ENCODE data around the gene AZIN2. TPM values are rescaled to one million over a fixed set of nuclear protein-coding genes. Genes with fewer than 3 reads are reported as not detected.
A peak's percentile ranks its signal among the peaks of the same experiment; 100 is the strongest.

The AZIN2 gene
- total RNA-seq, 6 donors from 2014 or later, result 1.5 to 4.8 (median 2.8) TPM

- TF ChIP-seq EP300 (IDR thresholded peaks at IDR 0.05), result no peak
- TF ChIP-seq POLR2A (IDR thresholded peaks at IDR 0.05), result no peak
- TF ChIP-seq POLR2AphosphoS5 (IDR thresholded peaks at IDR 0.05), result no peak
- TF ChIP-seq CTCF (IDR thresholded peaks at IDR 0.05), result no peak
Measured at GRCh38 chr1:33141216-33141615, 60.3 kb downstream of the AZIN2 start.

GRCh38 chr1:33141781-33142180 lies 60.8 kb downstream of the AZIN2 start:
- DNase-seq (no peak), ATAC-seq (ENCODE audit: low FRiP score in 2 of 2) (no peak)
- TF ChIP-seq CTCF (IDR thresholded peaks at IDR 0.05), result no peak
- TF ChIP-seq POLR2A (IDR thresholded peaks at IDR 0.05), result no peak
- no peak for TF ChIP-seq EP300 (IDR thresholded peaks at IDR 0.05)
- no peak for TF ChIP-seq POLR2AphosphoS5 (IDR thresholded peaks at IDR 0.05)
- WGBS, 2 donors, result 63 to 66% methylated on average over 3 of the region's 3 CpGs
- Histone ChIP-seq H3K27ac (no peak overlapping the region), H3K4me1 (no peaks in the 10 kb centered on the region), H3K4me3 (no peak overlapping the region), H3K9me3 (no peaks in the 10 kb centered on the region), H3K27me3 (no peaks in the 10 kb centered on the region), H3K36me3 (peaks cover 1 to 19% (median 6%) of the 10 kb centered on the region in 4 donors)

More at GRCh38 chr1:33141216-33141615, 60.3 kb downstream of the AZIN2 start:
- WGBS, 2 donors, result 75 to 83% methylated on average over 2 of the region's 2 CpGs
- Histone ChIP-seq H3K4me3 (no peak overlapping the region), H3K4me1 (no peaks in the 10 kb centered on the region), H3K27ac (no peak overlapping the region), H3K36me3 (peaks cover 0 to 13% (median 1%) of the 10 kb centered on the region in 4 donors), H3K27me3 (no peaks in the 10 kb centered on the region), H3K9me3 (no peaks in the 10 kb centered on the region)
- DNase-seq (no peak), ATAC-seq (ENCODE audit: low FRiP score in 2 of 2) (no peak)

DNA sequence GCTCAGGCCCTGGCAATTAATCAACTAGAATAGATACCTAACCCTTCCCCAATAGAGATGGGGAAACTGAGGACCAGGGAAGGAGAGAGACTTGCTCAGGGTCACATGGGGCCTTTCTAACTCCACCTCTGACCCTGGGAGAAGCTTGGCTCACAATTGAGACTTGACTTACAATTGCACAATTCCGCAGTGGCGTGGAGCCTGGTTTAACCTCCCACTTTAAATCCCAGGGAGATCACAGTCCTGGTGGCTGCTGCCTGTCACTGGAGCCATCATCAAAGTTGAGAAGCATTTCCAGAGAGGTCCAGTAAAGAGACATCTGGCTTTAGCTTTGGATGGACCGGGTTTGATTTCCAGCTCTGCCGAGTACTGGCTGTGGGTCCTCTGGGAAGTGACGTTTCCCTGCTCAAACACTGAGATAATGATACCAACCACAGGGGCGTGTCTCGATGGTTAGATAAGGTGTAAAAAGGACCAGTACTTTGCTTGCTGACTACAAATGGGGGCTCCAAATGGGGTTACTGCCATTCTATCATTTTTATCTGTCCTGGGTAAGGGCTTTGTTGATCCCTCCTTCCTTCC lies 61.6 kb downstream of the AZIN2 start:
- H3K36me3 ChIP-seq, result peaks cover 4 to 27% (median 11%) of the 10 kb centered on the region in 4 donors
- H3K4me3 ChIP-seq, result no peak overlapping the region
- no peak for TF ChIP-seq POLR2A (IDR thresholded peaks at IDR 0.05)
- no peak for TF ChIP-seq POLR2AphosphoS5 (IDR thresholded peaks at IDR 0.05)
- no peak for TF ChIP-seq CTCF (IDR thresholded peaks at IDR 0.05)
- TF ChIP-seq EP300 (IDR thresholded peaks at IDR 0.05), result no peak
- H3K4me1 ChIP-seq, result no peaks in the 10 kb centered on the region
- ATAC-seq (ENCODE audit: low FRiP score in 2 of 2), result peak in 1 of 2 donors; percentile 31
- no peaks in the 10 kb centered on the region for H3K9me3 ChIP-seq
- no peak for DNase-seq
- H3K27ac ChIP-seq, result no peak overlapping the region
- H3K27me3 ChIP-seq, result no peaks in the 10 kb centered on the region
- WGBS, 2 donors, result 83 to 87% methylated on average over 7 of the region's 7 CpGs

DNA sequence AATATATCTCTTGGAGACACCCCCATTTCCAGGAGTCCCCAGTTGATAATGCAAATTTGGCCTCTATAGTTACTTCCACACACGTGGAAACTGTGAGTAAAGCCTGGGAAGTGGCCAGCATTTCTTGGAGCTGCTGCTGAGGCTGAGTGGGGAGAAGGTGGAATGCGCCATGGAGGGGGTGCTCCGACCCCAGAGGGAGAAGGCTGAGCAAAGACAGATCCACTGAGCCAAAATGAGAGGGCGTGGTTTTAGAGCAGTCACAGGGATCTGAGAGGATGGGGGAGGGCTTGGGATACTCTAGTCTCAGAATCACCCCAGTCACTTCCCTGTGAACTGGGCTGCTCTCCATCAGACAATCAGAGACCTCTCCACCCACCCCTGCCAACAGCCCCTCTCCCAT lies 62.2 kb downstream of the AZIN2 start:
- H3K4me1 ChIP-seq, result no peaks in the 10 kb centered on the region
- DNase-seq (no peak), ATAC-seq (ENCODE audit: low FRiP score in 2 of 2) (peak in 1 of 2 donors; percentile 52)
- H3K27ac ChIP-seq, result no peak overlapping the region
- no peak for TF ChIP-seq EP300 (IDR thresholded peaks at IDR 0.05)
- TF ChIP-seq POLR2AphosphoS5 (IDR thresholded peaks at IDR 0.05), result no peak
- TF ChIP-seq POLR2A (IDR thresholded peaks at IDR 0.05), result no peak
- TF ChIP-seq CTCF (IDR thresholded peaks at IDR 0.05), result no peak
- peaks cover 4 to 28% (median 11%) of the 10 kb centered on the region in 4 donors for H3K36me3 ChIP-seq
- H3K27me3 ChIP-seq, result no peaks in the 10 kb centered on the region
- H3K9me3 ChIP-seq, result no peaks in the 10 kb centered on the region
- H3K4me3 ChIP-seq, result no peak overlapping the region
- 76 to 81% methylated on average over 4 of the region's 4 CpGs for WGBS, 2 donors

DNA sequence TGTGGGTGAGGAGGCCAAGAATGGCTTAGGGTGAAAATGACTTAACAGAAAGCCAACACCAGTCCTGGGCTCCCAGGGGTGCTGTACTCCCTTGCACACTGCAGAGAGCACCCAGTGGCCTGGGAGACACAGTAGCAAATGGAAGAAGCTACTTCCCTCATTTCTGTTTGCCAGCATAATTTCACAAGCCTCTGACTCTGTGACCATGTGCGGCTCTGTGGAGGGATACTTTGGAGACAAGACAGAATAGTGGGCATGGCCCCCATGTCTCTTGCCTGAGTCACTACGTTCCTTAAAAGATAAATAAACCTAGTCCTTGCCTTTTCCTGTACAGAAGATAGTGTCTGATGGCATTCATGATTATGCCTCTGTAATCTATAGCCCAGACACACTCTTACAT lies 62.7 kb downstream of the AZIN2 start:
- peak in 1 of 2 donors; percentile 24 for ATAC-seq (ENCODE audit: low FRiP score in 2 of 2)
- H3K9me3 ChIP-seq, result no peaks in the 10 kb centered on the region
- no peak for DNase-seq
- no peak overlapping the region for H3K4me3 ChIP-seq
- peaks cover 4 to 28% (median 11%) of the 10 kb centered on the region in 4 donors for H3K36me3 ChIP-seq
- no peaks in the 10 kb centered on the region for H3K4me1 ChIP-seq
- no peak overlapping the region for H3K27ac ChIP-seq
- TF ChIP-seq POLR2A (IDR thresholded peaks at IDR 0.05), result no peak
- no peak for TF ChIP-seq POLR2AphosphoS5 (IDR thresholded peaks at IDR 0.05)
- no peak for TF ChIP-seq CTCF (IDR thresholded peaks at IDR 0.05)
- TF ChIP-seq EP300 (IDR thresholded peaks at IDR 0.05), result no peak
- 36 to 71% methylated on average over 1 to 2 of the region's 2 CpGs for WGBS, 2 donors
- H3K27me3 ChIP-seq, result no peaks in the 10 kb centered on the region

All from upper lobe of left lung (tissue), 6 donors.